GM23338 (cell line): Measurements from ENCODE around the gene YPEL4. TPM values are rescaled to one million over a fixed set of nuclear protein-coding genes. Genes with fewer than 3 reads are reported as not detected.

Experiments
- ATAC-seq: fragments of 200-7000 bp; cut with Tn5 transposase; 3 replicates; pipeline ENCODE4 v1.9.1; 2020
- DNase-seq: peaks from one replicate; pipeline ENCODE4 v3.0.0-alpha.2; 2015; ENCODE audit warnings: low spot score
- H2AFZ ChIP-seq: fragments of 200-600 bp; sonication (generic); 2 replicates; pipeline ENCODE4 v1.8.0; 2016; ENCODE audit warnings: antibody characterized with exemption, mild to moderate bottlenecking, moderate library complexity
- H3F3A ChIP-seq: fragments of 200-600 bp; sonication (generic); replicated peaks from 2 replicates; pipeline ENCODE4 v1.8.0; 2017; ENCODE audit warnings: antibody characterized with exemption, mixed run types, low read depth
- H3K27ac ChIP-seq: fragments of 200-600 bp; sonication (generic); 2 replicates; pipeline ENCODE4 v1.6.1; 2016; ENCODE audit warnings: low read depth
- H3K27me3 ChIP-seq: fragments of 200-600 bp; sonication (generic); 2 replicates; pipeline ENCODE4 v1.8.0; 2016; ENCODE audit warnings: mild to moderate bottlenecking, mixed run types, moderate library complexity; ENCODE audit not compliant: insufficient read depth
- H3K36me3 ChIP-seq: fragments of 200-600 bp; sonication (generic); 2 replicates; pipeline ENCODE4 v1.8.0; 2016; ENCODE audit warnings: mild to moderate bottlenecking; ENCODE audit not compliant: insufficient read depth
- H3K4me1 ChIP-seq: fragments of 200-600 bp; sonication (generic); 2 replicates; pipeline ENCODE4 v1.8.0; 2016; ENCODE audit warnings: mild to moderate bottlenecking, moderate library complexity; ENCODE audit not compliant: insufficient read depth
- H3K4me2 ChIP-seq: fragments of 200-600 bp; sonication (generic); 2 replicates; pipeline ENCODE4 v1.7.1; 2017; ENCODE audit warnings: mixed run types
- H3K4me3 ChIP-seq: fragments of 200-600 bp; sonication (generic); 2 replicates; pipeline ENCODE4 v1.6.1; 2016; ENCODE audit warnings: mixed run types
- H3K79me2 ChIP-seq: fragments of 200-600 bp; sonication (generic); replicated peaks from 2 replicates; pipeline ENCODE4 v1.8.0; 2017; ENCODE audit warnings: mild to moderate bottlenecking; ENCODE audit not compliant: insufficient read depth
- H3K9me2 ChIP-seq: fragments of 200-600 bp; sonication (generic); 2 replicates; pipeline ENCODE4 v1.8.0; 2017; ENCODE audit not compliant: insufficient read depth
- H4K20me1 ChIP-seq: fragments of 200-600 bp; sonication (generic); replicated peaks from 2 replicates; pipeline ENCODE4 v1.8.0; 2017; ENCODE audit warnings: mild to moderate bottlenecking; ENCODE audit not compliant: insufficient read depth
- H3K27ac Mint-ChIP-seq: 2 replicates; pipeline ENCODE4 v1.8.0; 2020; ENCODE audit warnings: inconsistent platforms, mild to moderate bottlenecking, moderate library complexity, mixed read lengths
- H3K27me3 Mint-ChIP-seq: 3 replicates; pipeline ENCODE4 v1.8.0; 2022; ENCODE audit warnings: low read depth, mild to moderate bottlenecking, moderate library complexity, mixed read lengths, inconsistent platforms; ENCODE audit not compliant: insufficient read depth, poor library complexity
- H3K36me3 Mint-ChIP-seq: 3 replicates; pipeline ENCODE4 v1.8.0; 2021; ENCODE audit warnings: low read depth, mild to moderate bottlenecking, inconsistent platforms, moderate library complexity, mixed read lengths
- H3K4me1 Mint-ChIP-seq: 3 replicates; pipeline ENCODE4 v1.8.0; 2020; ENCODE audit warnings: mild to moderate bottlenecking, inconsistent platforms, mixed read lengths
- H3K4me3 Mint-ChIP-seq: 3 replicates; pipeline ENCODE4 v1.8.0; 2021; ENCODE audit warnings: moderate library complexity, mild to moderate bottlenecking, inconsistent platforms, mixed read lengths
- H3K9me3 Mint-ChIP-seq: 3 replicates; pipeline ENCODE4 v1.8.0; 2020; ENCODE audit warnings: moderate library complexity, mild to moderate bottlenecking, inconsistent platforms, mixed read lengths
- CREB1 ChIP-seq: fragments of 250-450 bp; sonication (Bioruptor Pico); IDR thresholded peaks from 2 replicates; pipeline ENCODE4 v1.5.0; 2020; ENCODE audit warnings: low read depth, mild to moderate bottlenecking, moderate library complexity
- EZH2 ChIP-seq: fragments of 200-600 bp; sonication (generic); IDR thresholded peaks from one replicate; pipeline ENCODE4 v1.8.0; 2017; ENCODE audit warnings: antibody characterized with exemption, mild to moderate bottlenecking, low read depth; ENCODE audit not compliant: unreplicated experiment
- JUNB ChIP-seq: IDR thresholded peaks from one replicate; pipeline ENCODE4 v1.6.1; 2016; ENCODE audit warnings: antibody characterized with exemption; ENCODE audit not compliant: unreplicated experiment
- NANOG ChIP-seq: IDR thresholded peaks from 2 replicates; pipeline ENCODE4 v1.6.1; 2016; ENCODE audit warnings: antibody characterized with exemption, borderline replicate concordance
- ZNF331 ChIP-seq: fragments of 250-450 bp; sonication (Bioruptor Pico); IDR thresholded peaks from 2 replicates; pipeline ENCODE4 v1.5.0; 2020; ENCODE audit warnings: low read depth, mild to moderate bottlenecking, moderate library complexity
- polyA plus RNA-seq: library from polyadenylated mRNA; unstranded; fragments of >200 nt; fragmentation: Nextera tagmentation; extraction: Ambion mirVana; gene quantifications from 2 replicates; pipeline ENCODE4 v1.2.1, GENCODE V29; 2016
- total RNA-seq: library from RNA; depleted of rRNA; stranded (reverse); fragments of >200 nt; shearing (Covaris generic); gene quantifications from 2 replicates; pipeline ENCODE4 v1.2.3, GENCODE V29; 2014
- TF ChIP-seq, protein P1 (sequence below): IDR thresholded peaks from 2 replicates; pipeline ENCODE4 v1.6.1; 2016; ENCODE audit warnings: antibody characterized with exemption
- TF ChIP-seq, protein P2 (sequence below): fragments of 250-450 bp; sonication (Bioruptor Pico); IDR thresholded peaks from 2 replicates; pipeline ENCODE4 v1.5.0; 2020; ENCODE audit warnings: mild to moderate bottlenecking, moderate library complexity
- TF ChIP-seq, protein P3 (sequence below), 2 experiments: fragments of 200-600 bp in 1 of 2; sonication (generic) in 1 of 2; conservative IDR thresholded peaks; 2 replicates each; pipeline versions ENCODE4 v1.5.1 to v1.6.1; 2016 to 2017; ENCODE audit warnings: antibody characterized with exemption in 2 of 2, low read depth in 2 of 2, mild to moderate bottlenecking in 2 of 2, moderate library complexity in 1 of 2

The YPEL4 gene
- total and polyA plus RNA-seq, 2 experiments from 2014 or later: 1.1 TPM; not detected in 1

DNA sequence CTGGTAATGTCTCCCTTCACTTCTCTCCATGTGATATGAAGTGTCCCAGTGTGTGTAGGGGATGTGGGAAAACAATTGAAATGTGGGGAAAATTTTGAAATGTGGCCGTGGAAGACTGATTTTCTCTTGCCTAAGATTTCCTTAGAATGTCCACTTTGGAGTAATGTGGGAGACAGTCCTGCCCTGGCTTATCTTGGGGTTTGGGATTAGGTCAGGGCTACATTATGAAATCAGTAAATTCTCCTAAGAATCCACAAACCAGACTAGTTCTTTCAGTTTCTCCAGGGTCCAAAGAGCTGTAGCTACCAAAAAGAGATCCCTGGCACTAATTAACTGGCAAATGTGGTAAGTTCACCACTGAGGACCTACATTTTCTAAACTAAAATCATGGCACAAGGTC is 22.8 kb downstream of the YPEL4 start:
- Histone ChIP-seq H3K36me3 (no peaks in the 10 kb centered on the region), H2AFZ (no peak overlapping the region), H3K9me2 (peaks cover 4% of the 10 kb centered on the region), H4K20me1 (no peaks in the 10 kb centered on the region), H3K4me2 (no peak overlapping the region), H3K27ac (no peak overlapping the region), H3K79me2 (no peaks in the 10 kb centered on the region), H3K27me3 (no peaks in the 10 kb centered on the region), H3K4me1 (peaks cover 4% of the 10 kb centered on the region; the same call in 1 of the 2 replicates), H3K4me3 (no peak overlapping the region), H3F3A (no peaks in the 10 kb centered on the region)
- peaks cover 3% of the 10 kb centered on the region for H3K4me1 Mint-ChIP-seq
- no peak overlapping the region for H3K27ac Mint-ChIP-seq
- peaks cover 3% of the 10 kb centered on the region; the same call in 2 of the 3 replicates for H3K9me3 Mint-ChIP-seq
- DNase-seq (no peak), ATAC-seq (no peak)
- peaks cover 8% of the 10 kb centered on the region for H3K27me3 Mint-ChIP-seq
- TF ChIP-seq, protein P1, sequence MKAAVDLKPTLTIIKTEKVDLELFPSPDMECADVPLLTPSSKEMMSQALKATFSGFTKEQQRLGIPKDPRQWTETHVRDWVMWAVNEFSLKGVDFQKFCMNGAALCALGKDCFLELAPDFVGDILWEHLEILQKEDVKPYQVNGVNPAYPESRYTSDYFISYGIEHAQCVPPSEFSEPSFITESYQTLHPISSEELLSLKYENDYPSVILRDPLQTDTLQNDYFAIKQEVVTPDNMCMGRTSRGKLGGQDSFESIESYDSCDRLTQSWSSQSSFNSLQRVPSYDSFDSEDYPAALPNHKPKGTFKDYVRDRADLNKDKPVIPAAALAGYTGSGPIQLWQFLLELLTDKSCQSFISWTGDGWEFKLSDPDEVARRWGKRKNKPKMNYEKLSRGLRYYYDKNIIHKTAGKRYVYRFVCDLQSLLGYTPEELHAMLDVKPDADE: no peak
- H3K36me3 Mint-ChIP-seq: no peaks in the 10 kb centered on the region; the same call in 2 of the 3 replicates
- no peak overlapping the region for H3K4me3 Mint-ChIP-seq

DNA sequence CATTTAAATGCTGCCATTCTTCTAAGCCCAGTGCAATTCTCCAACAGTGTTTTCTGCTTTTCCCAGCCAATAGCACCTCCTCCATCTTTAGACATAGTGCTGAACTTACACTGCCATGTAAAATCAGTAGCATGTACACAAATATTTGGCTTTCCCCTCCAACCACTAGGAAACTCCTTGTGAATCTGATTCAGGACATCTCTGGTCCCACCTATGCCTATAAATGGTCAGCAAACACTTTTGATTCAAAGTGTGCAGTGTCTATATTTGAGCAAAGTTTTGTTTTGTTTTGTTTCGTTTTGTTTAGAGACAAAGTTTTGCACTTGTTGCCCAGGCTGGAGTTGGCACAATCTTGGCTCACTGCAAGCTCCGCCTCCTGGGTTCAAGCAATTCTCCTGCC is 24.8 kb downstream of the YPEL4 start:
- H3K27ac Mint-ChIP-seq: no peak overlapping the region
- H3K79me2 ChIP-seq: no peaks in the 10 kb centered on the region
- peaks cover 4% of the 10 kb centered on the region; the same call in 1 of the 2 replicates for H3K4me1 ChIP-seq
- H3K27me3 Mint-ChIP-seq: peaks cover 6% of the 10 kb centered on the region
- ATAC-seq: no peak
- no peak overlapping the region for H3K4me3 ChIP-seq
- H3K9me2 ChIP-seq: peaks cover 4% of the 10 kb centered on the region
- no peak overlapping the region for H3K27ac ChIP-seq
- peaks cover 3% of the 10 kb centered on the region for H3K4me1 Mint-ChIP-seq
- peaks cover 11% of the 10 kb centered on the region; the same call in 2 of the 3 replicates for H3K36me3 Mint-ChIP-seq
- H3K4me2 ChIP-seq: no peak overlapping the region
- no peak overlapping the region for H2AFZ ChIP-seq
- no peaks in the 10 kb centered on the region for H4K20me1 ChIP-seq
- no peak overlapping the region for H3K4me3 Mint-ChIP-seq
- DNase-seq: no peak
- no peak for TF ChIP-seq JUNB
- TF ChIP-seq NANOG: no peak
- H3K27me3 ChIP-seq: no peaks in the 10 kb centered on the region
- peaks cover 17% of the 10 kb centered on the region; the same call in 2 of the 3 replicates for H3K9me3 Mint-ChIP-seq
- H3F3A ChIP-seq: no peaks in the 10 kb centered on the region
- no peaks in the 10 kb centered on the region for H3K36me3 ChIP-seq

DNA sequence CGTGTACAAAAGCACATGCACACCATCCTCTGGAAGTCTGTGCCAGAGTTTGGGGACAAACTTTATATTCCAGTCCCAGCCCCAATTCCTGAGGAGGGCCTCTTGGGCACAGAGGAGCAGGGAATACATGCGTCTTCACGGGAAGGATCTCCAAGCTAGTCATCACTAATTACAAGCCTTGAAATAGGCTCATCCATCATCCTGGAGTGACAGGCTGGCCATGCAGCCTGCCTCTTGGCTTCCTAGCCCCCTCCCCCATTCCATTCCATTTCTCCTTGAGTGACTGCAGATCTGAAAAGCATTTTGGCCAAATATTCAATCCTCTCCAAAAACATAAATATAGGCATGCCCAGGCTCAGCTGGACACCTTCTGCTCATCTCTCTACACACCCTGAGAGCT is 27.4 kb downstream of the YPEL4 start:
- Histone ChIP-seq H3K79me2 (no peaks in the 10 kb centered on the region), H3K27me3 (no peaks in the 10 kb centered on the region), H3K4me2 (no peak overlapping the region), H3K4me1 (no peaks in the 10 kb centered on the region), H3K27ac (no peak overlapping the region), H3K36me3 (no peaks in the 10 kb centered on the region), H2AFZ (no peak overlapping the region), H3K4me3 (no peak overlapping the region), H3F3A (no peaks in the 10 kb centered on the region), H4K20me1 (no peaks in the 10 kb centered on the region), H3K9me2 (no peaks in the 10 kb centered on the region; the same call in 1 of the 2 replicates)
- Mint-ChIP-seq H3K27ac (no peak overlapping the region), H3K27me3 (peaks cover 6% of the 10 kb centered on the region), H3K9me3 (peaks cover 25% of the 10 kb centered on the region; the same call in 2 of the 3 replicates), H3K4me3 (no peak overlapping the region), H3K4me1 (no peaks in the 10 kb centered on the region), H3K36me3 (peaks cover 20% of the 10 kb centered on the region; the same call in 2 of the 3 replicates)
- ATAC-seq (no peak), DNase-seq (no peak)
- no peak for TF ChIP-seq ZNF331
- TF ChIP-seq, protein P2, sequence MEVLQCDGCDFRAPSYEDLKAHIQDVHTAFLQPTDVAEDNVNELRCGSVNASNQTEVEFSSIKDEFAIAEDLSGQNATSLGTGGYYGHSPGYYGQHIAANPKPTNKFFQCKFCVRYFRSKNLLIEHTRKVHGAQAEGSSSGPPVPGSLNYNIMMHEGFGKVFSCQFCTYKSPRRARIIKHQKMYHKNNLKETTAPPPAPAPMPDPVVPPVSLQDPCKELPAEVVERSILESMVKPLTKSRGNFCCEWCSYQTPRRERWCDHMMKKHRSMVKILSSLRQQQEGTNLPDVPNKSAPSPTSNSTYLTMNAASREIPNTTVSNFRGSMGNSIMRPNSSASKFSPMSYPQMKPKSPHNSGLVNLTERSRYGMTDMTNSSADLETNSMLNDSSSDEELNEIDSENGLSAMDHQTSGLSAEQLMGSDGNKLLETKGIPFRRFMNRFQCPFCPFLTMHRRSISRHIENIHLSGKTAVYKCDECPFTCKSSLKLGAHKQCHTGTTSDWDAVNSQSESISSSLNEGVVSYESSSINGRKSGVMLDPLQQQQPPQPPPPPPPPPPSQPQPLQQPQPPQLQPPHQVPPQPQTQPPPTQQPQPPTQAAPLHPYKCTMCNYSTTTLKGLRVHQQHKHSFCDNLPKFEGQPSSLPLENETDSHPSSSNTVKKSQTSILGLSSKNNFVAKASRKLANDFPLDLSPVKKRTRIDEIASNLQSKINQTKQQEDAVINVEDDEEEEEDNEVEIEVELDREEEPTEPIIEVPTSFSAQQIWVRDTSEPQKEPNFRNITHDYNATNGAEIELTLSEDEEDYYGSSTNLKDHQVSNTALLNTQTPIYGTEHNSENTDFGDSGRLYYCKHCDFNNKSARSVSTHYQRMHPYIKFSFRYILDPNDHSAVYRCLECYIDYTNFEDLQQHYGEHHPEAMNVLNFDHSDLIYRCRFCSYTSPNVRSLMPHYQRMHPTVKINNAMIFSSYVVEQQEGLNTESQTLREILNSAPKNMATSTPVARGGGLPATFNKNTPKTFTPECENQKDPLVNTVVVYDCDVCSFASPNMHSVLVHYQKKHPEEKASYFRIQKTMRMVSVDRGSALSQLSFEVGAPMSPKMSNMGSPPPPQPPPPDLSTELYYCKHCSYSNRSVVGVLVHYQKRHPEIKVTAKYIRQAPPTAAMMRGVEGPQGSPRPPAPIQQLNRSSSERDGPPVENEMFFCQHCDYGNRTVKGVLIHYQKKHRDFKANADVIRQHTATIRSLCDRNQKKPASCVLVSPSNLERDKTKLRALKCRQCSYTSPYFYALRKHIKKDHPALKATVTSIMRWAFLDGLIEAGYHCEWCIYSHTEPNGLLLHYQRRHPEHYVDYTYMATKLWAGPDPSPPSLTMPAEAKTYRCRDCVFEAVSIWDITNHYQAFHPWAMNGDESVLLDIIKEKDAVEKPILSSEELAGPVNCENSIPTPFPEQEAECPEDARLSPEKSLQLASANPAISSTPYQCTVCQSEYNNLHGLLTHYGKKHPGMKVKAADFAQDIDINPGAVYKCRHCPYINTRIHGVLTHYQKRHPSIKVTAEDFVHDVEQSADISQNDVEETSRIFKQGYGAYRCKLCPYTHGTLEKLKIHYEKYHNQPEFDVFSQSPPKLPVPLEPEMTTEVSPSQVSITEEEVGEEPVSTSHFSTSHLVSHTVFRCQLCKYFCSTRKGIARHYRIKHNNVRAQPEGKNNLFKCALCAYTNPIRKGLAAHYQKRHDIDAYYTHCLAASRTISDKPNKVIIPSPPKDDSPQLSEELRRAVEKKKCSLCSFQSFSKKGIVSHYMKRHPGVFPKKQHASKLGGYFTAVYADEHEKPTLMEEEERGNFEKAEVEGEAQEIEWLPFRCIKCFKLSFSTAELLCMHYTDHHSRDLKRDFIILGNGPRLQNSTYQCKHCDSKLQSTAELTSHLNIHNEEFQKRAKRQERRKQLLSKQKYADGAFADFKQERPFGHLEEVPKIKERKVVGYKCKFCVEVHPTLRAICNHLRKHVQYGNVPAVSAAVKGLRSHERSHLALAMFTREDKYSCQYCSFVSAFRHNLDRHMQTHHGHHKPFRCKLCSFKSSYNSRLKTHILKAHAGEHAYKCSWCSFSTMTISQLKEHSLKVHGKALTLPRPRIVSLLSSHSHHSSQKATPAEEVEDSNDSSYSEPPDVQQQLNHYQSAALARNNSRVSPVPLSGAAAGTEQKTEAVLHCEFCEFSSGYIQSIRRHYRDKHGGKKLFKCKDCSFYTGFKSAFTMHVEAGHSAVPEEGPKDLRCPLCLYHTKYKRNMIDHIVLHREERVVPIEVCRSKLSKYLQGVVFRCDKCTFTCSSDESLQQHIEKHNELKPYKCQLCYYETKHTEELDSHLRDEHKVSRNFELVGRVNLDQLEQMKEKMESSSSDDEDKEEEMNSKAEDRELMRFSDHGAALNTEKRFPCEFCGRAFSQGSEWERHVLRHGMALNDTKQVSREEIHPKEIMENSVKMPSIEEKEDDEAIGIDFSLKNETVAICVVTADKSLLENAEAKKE (CRISPR knock-in tag): no peak
- no peak for TF ChIP-seq CREB1 (CRISPR knock-in tag)
- TF ChIP-seq EZH2: no peak
- no peak for TF ChIP-seq JUNB
- TF ChIP-seq, protein P3, sequence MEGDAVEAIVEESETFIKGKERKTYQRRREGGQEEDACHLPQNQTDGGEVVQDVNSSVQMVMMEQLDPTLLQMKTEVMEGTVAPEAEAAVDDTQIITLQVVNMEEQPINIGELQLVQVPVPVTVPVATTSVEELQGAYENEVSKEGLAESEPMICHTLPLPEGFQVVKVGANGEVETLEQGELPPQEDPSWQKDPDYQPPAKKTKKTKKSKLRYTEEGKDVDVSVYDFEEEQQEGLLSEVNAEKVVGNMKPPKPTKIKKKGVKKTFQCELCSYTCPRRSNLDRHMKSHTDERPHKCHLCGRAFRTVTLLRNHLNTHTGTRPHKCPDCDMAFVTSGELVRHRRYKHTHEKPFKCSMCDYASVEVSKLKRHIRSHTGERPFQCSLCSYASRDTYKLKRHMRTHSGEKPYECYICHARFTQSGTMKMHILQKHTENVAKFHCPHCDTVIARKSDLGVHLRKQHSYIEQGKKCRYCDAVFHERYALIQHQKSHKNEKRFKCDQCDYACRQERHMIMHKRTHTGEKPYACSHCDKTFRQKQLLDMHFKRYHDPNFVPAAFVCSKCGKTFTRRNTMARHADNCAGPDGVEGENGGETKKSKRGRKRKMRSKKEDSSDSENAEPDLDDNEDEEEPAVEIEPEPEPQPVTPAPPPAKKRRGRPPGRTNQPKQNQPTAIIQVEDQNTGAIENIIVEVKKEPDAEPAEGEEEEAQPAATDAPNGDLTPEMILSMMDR (conservative IDR thresholded peaks at IDR 0.05; ENCODE audit: low read depth in 2 of 2): no peak
